Measurements from ENCODE around the gene CAV1.

The CAV1 gene

GRCh38 chr7:116505278-116505677, 19.6 kb upstream of the CAV1 start:
- DNase-seq: no peak

- DNase-seq: no peak
These were observed 19.0 kb upstream of the CAV1 start for GRCh38 chr7:116505823-116506222.

GRCh38 chr7:116509982-116510579, 14.8 kb upstream of the CAV1 start:
- no peak for DNase-seq

GRCh38 chr7:116510795-116511194, 14.0 kb upstream of the CAV1 start:
- no peak for DNase-seq

- peak; percentile 79 to 95 for DNase-seq
These were observed 13.0 kb upstream of the CAV1 start for GRCh38 chr7:116511552-116512519.

GRCh38 chr7:116512520-116513188, 12.2 kb upstream of the CAV1 start:
- DNase-seq: peak in 1 of 2 experiments; percentile 72

GRCh38 chr7:116515584-116515983, 9.3 kb upstream of the CAV1 start:
- DNase-seq: no peak

GRCh38 chr7:116516324-116516723, 8.5 kb upstream of the CAV1 start:
- DNase-seq: no peak

- no peak for DNase-seq
These were observed 7.2 kb upstream of the CAV1 start for GRCh38 chr7:116517626-116518025.

- no peak for DNase-seq
These were observed 5.9 kb upstream of the CAV1 start for GRCh38 chr7:116518961-116519360.

- no peak for DNase-seq
These were observed 3.7 kb upstream of the CAV1 start for GRCh38 chr7:116521046-116521664.

GRCh38 chr7:116522247-116522646, 2.6 kb upstream of the CAV1 start:
- peak; percentile 53 to 73 for DNase-seq

GRCh38 chr7:116524221-116524608, 621 bp upstream of the CAV1 start:
- DNase-seq: no peak

GRCh38 chr7:116525298-116525912, 569 bp downstream of the CAV1 start:
- no peak for DNase-seq

GRCh38 chr7:116525913-116526861, 1.4 kb downstream of the CAV1 start:
- DNase-seq: peak; percentile 37 to 84

- peak in 1 of 2 experiments; percentile 57 for DNase-seq
These were observed 2.1 kb downstream of the CAV1 start for GRCh38 chr7:116526897-116527296.

GRCh38 chr7:116527521-116527920, 2.7 kb downstream of the CAV1 start:
- no peak for DNase-seq

GRCh38 chr7:116528008-116528789, 3.4 kb downstream of the CAV1 start:
- DNase-seq: peak; percentile 47 to 75

GRCh38 chr7:116529250-116529649, 4.4 kb downstream of the CAV1 start:
- no peak for DNase-seq

GRCh38 chr7:116530107-116530820, 5.4 kb downstream of the CAV1 start:
- no peak for DNase-seq

Data from SW 1271 (cell line).